Mononuclear cell (primary cell): ENCODE data around the gene CNR1. TPM values are rescaled to one million over a fixed set of nuclear protein-coding genes. Genes with fewer than 3 reads are reported as not detected.
"Not testable (repeated sequence)": the region's sequence is repeated elsewhere in the genome, so short reads cannot be mapped to it uniquely, and the experiment has no call there.

Source experiments
- H3K27me3 ChIP-seq: 2 replicates; pipeline ENCODE4 v1.6.0; 2011; ENCODE audit warnings: low read length, control low read depth; ENCODE audit not compliant: insufficient read depth
- H3K4me1 ChIP-seq: 2 replicates; pipeline ENCODE4 v1.5.1; 2011; ENCODE audit warnings: mild to moderate bottlenecking, low read length, control low read depth; ENCODE audit not compliant: insufficient read depth
- H3K4me3 ChIP-seq: 2 replicates; pipeline ENCODE4 v1.5.1; 2011; ENCODE audit warnings: mild to moderate bottlenecking, low read length, moderate library complexity
- H3K9me3 ChIP-seq: 2 replicates; pipeline ENCODE4 v1.5.1; 2011; ENCODE audit warnings: low read depth, mild to moderate bottlenecking, control low read depth, low read length
- total RNA-seq: library from RNA; depleted of rRNA; stranded (reverse); fragments of >200 nt; gene quantifications from one replicate; pipeline ENCODE4 v1.2.3, GENCODE V29; 2012

Gene CNR1
- total RNA-seq: 0.42 TPM

GRCh38 chr6:88165844-88166492 lies at the start of gene CNR1:
Gene CNR1, minus strand, starts transcription at chr6:88166347. Its CDS starts 21,073 bp downstream, at chr6:88145274.
- H3K27me3 ChIP-seq: peaks cover 82% of the 10 kb centered on the region
- H3K4me3 ChIP-seq: peak within 1 kb of the TSS; percentile 34
- H3K4me1 ChIP-seq: peaks cover 16% of the 10 kb centered on the region
- H3K9me3 ChIP-seq: no peaks in the 10 kb centered on the region

DNA sequence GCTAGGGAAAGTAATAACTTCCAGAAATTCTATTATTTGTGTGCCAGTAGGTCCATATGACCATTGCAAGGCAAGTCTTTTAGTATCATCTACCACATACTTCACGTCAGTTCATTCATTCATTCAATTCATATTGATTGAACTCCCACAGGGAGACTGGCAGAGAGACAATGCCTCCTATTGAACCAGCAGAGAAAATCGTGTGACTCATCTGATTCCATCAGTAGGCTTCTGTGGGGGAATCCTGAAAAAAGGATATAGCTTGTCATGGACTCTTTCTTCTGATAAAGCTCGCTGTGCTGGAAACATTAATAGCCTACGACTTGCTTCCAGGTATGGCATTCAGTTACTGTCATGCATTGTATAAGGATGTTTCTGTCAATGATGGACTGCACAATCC lies 45.3 kb upstream of the CNR1 start:
- Histone ChIP-seq H3K4me3 (no peak overlapping the region), H3K4me1 (no peaks in the 10 kb centered on the region), H3K27me3 (no peaks in the 10 kb centered on the region), H3K9me3 (no peaks in the 10 kb centered on the region)

- no peak overlapping the region for H3K4me3 ChIP-seq
- H3K27me3 ChIP-seq: no peaks in the 10 kb centered on the region
- no peaks in the 10 kb centered on the region for H3K4me1 ChIP-seq
- peaks cover 5% of the 10 kb centered on the region for H3K9me3 ChIP-seq
These were observed 43.2 kb upstream of the CNR1 start for GRCh38 chr6:88209301-88209700.

DNA sequence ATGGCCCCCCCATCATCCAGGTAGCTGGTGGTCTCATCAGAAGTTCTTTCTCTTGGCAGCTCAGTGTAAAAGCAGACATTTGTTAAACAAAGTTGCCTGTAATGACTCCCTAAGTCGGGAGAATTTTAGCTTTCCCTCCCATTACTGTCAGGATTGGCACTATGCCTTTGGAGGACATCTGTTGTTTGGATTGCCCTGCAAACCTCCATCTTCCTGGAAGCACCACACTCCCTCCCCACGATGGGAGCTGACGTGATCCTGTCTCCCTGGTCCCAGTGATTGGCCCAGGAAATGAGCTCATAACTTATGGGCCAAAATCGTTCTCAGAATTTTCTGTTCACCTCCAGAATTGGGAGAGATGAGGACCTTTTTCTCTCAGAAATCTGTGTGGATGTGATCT lies 42.6 kb upstream of the CNR1 start:
- no peak overlapping the region for H3K4me3 ChIP-seq
- H3K9me3 ChIP-seq: peaks cover 5% of the 10 kb centered on the region
- H3K4me1 ChIP-seq: no peaks in the 10 kb centered on the region
- H3K27me3 ChIP-seq: no peaks in the 10 kb centered on the region

DNA sequence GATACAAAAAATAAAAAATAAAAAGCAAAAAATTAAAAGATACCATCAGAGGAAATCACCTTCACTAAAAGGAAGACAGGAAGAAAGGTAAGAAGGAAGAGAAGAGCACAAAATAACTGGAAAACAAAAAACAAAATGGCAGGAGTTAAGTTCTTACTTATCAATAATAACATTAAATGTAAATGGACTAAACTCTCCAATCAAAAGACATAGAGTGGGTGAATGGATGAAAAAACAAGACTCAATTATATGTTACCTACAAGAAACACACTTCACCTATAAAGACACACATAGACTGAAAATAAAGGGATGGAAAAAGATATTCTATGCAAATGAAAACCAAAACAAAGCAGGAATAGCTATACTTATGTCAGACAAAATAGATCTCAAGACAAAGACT lies 35.6 kb upstream of the CNR1 start:
- H3K4me3 ChIP-seq, H3K4me1 ChIP-seq, H3K27me3 ChIP-seq: not testable (repeated sequence)
- H3K9me3 ChIP-seq: peaks cover 13% of the 10 kb centered on the region

DNA sequence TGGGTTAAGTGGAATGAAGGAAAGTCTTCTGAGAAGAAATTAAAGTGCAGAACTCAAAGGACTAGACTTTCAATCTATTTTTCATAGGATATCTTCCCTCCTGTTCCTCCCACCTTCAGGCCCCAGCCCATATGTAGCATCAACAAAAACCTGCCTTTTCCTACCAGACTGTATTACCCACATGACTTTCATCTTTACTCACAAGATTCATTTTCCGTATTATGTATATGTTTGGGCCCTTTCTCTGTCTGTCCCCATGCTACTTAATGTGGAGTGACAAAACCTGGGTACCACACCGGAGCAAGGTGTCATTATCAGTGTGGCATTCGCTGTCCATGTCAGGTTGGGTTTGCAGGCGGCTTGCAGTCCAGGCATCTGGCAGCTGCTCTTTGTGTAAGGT lies 18.8 kb upstream of the CNR1 start:
- H3K9me3 ChIP-seq: no peaks in the 10 kb centered on the region
- H3K4me1 ChIP-seq: no peaks in the 10 kb centered on the region
- H3K27me3 ChIP-seq: peaks cover 13% of the 10 kb centered on the region
- no peak overlapping the region for H3K4me3 ChIP-seq

DNA sequence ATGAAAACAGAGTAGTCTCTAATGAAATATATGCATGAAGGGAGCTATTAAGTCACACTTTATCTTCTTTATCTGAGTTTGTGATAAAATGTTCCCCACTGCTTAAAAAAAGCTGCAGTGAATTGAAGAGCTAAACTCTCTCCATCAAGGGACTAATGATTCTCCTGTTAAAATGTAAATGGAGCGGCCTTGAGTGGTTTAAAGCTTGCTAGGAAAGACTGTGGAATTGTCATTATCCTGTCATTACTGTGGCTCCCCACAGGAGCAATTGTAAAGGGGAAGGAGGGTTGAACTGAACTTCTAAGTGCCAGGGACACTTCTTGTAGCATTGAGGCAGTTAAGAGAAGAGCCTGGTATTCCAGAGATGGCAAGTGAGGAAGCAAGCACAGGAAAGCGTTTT lies 17.3 kb upstream of the CNR1 start:
- no peaks in the 10 kb centered on the region for H3K9me3 ChIP-seq
- H3K27me3 ChIP-seq: peaks cover 8% of the 10 kb centered on the region
- no peak overlapping the region for H3K4me3 ChIP-seq
- no peaks in the 10 kb centered on the region for H3K4me1 ChIP-seq

DNA sequence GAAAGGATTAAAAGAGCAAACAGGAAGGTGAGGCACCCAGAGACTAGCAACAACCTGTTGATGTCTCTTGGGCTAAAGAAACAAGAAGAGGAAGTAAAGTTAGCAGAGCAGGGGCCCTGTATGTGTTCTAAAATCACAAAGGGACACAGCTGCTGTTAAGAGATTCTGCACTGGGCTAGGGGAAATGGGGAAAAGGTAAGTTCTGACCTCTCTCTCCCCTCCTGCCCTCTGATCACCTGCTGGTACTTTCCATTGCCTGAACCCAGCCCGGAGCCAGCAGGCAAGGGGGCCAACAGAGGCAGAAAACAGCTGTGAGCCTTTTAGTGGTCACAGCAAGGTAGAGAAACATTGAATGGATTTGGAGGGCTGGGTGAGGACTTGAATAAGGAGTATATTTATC lies 13.5 kb upstream of the CNR1 start:
- H3K4me1 ChIP-seq: no peaks in the 10 kb centered on the region
- no peaks in the 10 kb centered on the region for H3K27me3 ChIP-seq
- no peaks in the 10 kb centered on the region for H3K9me3 ChIP-seq
- H3K4me3 ChIP-seq: no peak overlapping the region

DNA sequence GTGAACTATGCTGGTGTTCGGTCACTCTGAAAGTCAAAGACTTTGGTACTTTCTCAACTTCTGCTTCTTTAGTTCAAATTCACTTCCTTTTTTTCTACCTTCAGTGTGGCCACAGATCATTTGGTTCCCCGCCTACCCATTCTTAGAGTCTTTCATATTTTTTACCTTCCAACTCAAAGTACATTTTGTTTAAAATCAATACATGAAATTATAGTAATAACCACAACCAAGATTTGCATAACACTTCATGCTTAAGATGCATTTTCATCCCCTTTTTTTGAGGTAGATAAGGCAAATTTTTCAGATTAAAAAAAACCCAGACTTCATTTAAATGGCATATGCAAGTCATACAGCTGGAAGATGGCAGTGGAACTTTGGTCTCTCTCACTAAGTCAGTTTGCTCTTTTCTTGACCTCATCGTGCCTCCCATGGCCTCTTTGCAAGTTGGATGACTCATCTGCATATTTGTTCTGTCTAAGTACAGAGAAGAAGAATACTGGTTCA lies 11.9 kb upstream of the CNR1 start:
- H3K4me3 ChIP-seq: no peak overlapping the region
- no peaks in the 10 kb centered on the region for H3K27me3 ChIP-seq
- H3K4me1 ChIP-seq: no peaks in the 10 kb centered on the region
- no peaks in the 10 kb centered on the region for H3K9me3 ChIP-seq

DNA sequence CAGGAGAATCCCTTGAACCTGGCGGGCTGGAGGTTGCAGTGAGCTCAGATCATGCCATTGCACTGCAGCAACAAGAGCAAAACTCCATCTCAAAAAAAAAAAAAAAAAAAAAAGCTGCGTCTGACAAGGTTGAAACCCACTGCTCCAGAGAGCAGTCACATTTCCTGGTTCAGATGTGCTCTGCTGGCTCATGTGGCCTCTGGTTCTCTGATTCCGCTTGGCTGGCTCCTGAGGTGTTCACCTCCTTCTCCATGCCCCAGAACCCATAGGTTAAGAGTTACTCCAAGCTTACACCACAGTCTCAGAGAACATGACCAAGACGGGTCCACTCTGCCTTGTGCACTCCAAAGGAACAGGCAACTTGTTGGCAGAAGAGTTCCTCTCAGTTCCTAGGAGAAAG lies 8.8 kb upstream of the CNR1 start:
- Histone ChIP-seq H3K4me3 (no peak overlapping the region), H3K27me3 (peaks cover 9% of the 10 kb centered on the region), H3K4me1 (no peaks in the 10 kb centered on the region), H3K9me3 (no peaks in the 10 kb centered on the region)

GRCh38 chr6:88171312-88171711 lies 5.2 kb upstream of the CNR1 start:
- H3K27me3 ChIP-seq: peaks cover 38% of the 10 kb centered on the region
- H3K4me3 ChIP-seq: no peak overlapping the region
- no peaks in the 10 kb centered on the region for H3K9me3 ChIP-seq
- peaks cover 7% of the 10 kb centered on the region for H3K4me1 ChIP-seq

DNA sequence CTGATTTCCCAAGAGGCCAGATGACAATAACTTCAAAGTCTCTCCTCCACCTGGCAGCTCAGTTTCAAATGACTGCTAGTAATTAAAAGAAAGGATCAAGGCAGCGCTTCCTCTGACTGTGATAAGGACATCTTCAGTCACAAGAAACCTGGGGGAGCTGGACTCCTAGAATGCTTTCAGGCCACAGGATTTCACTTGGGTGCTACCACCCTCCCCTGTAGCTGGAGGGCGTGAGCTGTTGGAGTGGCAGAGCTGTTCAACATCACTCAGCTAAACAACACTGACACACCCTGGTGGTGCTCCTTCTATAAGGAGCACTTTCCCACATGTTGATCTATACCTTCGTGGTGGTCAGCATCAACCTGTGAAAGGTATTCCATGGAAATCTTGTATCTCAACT lies 2.2 kb upstream of the CNR1 start:
- Histone ChIP-seq H3K27me3 (peaks cover 64% of the 10 kb centered on the region), H3K4me3 (no peak overlapping the region), H3K4me1 (peaks cover 16% of the 10 kb centered on the region), H3K9me3 (no peaks in the 10 kb centered on the region)

- no peaks in the 10 kb centered on the region for H3K9me3 ChIP-seq
- no peak overlapping the region for H3K4me3 ChIP-seq
- peaks cover 16% of the 10 kb centered on the region for H3K4me1 ChIP-seq
- H3K27me3 ChIP-seq: peaks cover 73% of the 10 kb centered on the region
These were observed 1.3 kb upstream of the CNR1 start for GRCh38 chr6:88167352-88167937.

DNA sequence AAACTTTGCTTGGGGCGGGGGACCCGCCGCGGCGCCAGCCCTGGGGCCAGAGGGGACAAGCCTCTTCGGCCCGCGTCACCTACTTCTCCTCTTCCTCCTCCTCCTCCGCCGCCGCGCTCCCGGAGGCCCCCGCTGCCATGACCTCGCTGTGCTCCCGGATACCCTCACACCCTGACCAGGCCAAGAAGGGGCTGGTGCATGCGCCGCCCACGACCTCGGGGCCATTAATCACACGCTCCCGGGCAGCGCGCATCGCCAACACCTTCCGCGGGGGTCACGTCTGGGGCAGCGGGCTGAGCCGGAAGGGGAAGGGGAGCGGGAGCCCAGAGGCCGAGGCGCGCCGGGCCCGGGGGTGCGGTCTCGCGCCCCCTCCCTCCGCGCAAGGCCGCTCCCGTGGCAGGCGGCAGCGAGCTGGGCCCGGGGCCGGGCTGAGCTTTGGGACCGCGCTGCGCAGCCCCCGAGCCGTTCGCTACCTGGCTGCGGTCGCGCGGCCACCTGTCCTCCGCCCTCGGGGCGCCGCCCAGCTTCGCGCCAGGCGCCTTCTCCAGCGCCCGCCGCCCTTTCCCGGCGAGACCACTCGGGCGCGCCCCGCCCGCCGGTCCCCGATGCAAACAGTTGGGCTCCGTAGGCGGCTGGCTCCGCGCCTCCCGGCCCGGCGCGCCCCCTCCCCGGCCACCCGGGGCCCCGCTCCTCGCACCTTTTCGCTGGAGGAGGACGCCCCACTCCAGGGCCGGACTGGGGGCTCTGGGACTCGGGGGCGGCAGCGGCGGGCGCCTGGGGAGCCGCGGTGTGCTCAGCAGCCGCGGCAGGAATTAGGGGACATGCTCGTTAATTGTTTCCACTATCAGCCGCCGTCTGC lies 575 bp upstream of the CNR1 start:
- peak overlapping the region; percentile 34 for H3K4me3 ChIP-seq
- H3K4me1 ChIP-seq: peaks cover 16% of the 10 kb centered on the region
- H3K27me3 ChIP-seq: peaks cover 79% of the 10 kb centered on the region

GRCh38 chr6:88165087-88165843 lies 882 bp downstream of the CNR1 start:
- H3K4me1 ChIP-seq: peaks cover 16% of the 10 kb centered on the region
- H3K9me3 ChIP-seq: no peaks in the 10 kb centered on the region
- H3K4me3 ChIP-seq: peak overlapping the region; percentile 34
- H3K27me3 ChIP-seq: peaks cover 80% of the 10 kb centered on the region

More for the DNA sequence above, 575 bp upstream of the CNR1 start:
- no peaks in the 10 kb centered on the region for H3K9me3 ChIP-seq
